Measurements from ENCODE around the gene CCDC122.
"Not testable (repeated sequence)": the region's sequence is repeated elsewhere in the genome, so short reads cannot be mapped to it uniquely, and the experiment has no call there.

The CCDC122 gene

DNA sequence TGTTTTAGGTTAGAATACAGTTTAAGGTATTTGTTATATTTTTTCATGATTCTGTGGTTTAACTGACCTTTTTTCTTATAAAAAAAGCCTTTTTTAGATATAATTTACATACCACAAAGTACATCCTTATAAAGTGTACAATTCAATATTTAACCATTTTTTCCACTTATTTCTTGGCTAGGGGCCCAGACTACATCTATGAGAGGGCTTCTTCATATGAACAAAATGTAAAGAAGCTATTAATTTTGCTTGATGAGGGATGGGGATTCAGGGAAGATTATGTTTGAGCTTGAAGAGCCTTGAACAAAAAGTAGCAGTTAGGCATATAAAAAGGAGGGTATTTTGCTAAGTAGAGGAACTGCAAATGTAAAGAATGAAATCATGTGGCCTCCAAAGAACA is 2.2 kb downstream of the CCDC122 start:
- no peak for DNase-seq (ENCODE audit: low read depth in 2 of 2, low spot score in 1 of 2)

DNA sequence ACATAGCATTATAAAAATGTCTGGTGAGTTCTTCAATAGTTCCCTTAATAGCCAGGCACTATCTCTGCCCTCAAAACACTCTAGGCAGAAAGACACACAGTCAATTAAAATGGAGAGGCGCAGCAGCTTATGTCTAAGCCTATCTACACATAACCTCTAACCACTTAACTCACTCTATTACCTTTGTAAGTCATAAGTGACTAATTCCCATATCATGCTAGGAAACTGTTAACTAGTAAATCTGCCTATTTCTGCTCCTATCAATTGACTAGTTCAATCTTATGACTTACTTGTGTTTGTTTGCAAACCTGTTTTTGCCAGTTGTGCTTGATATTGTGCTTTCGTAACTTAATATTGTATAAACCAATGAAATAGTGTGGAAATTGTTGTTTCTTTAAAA is 3.2 kb downstream of the CCDC122 start:
- DNase-seq (ENCODE audit: low read depth in 2 of 2, low spot score in 1 of 2): no peak

DNA sequence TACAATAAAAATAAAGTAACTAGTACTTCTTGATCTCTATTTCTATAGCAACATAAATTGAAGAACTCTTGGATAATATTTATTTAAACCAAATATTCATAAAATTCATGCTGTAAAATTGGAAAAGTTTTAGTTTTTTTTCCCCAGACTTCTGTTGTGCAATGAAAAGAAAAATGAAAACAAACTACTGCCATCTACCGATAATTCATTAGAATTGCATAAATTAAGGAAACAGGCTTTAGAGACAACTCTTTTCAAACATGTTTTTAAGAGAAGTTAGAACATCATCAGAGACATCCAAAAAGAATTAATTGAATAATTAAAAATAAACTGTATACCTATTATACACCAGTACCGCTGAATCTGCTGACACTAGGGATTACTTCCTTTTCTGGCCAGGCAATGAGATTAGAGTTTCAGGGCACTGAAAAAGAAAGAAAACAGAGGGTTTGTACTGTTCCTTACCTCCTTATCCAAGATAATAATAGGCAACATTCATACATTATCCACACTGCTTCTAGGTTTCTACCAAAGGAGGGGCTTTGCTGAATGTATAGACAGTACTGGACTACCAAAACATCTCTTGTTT is 4.9 kb downstream of the CCDC122 start:
- DNase-seq (ENCODE audit: low read depth in 2 of 2, low spot score in 1 of 2): no peak

DNA sequence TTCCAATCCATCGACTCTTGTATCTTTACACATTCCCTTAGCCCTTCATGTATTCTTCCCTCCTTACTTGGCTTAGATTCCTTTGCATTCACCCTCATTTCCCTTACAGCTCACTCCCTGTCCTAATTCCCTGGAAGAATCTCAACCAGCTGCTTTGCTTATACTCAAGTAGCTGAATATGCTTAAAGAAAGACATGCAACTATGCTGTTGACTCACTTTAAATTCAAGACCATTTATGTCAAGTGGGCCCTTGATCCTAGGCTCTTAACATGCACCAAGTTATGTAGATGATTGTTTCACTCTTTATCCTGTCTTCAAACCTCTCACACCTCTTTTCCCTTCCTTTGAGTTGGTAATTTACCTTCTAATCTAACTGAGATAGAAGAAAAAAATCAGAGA is 7.4 kb downstream of the CCDC122 start:
- DNase-seq (ENCODE audit: low read depth in 2 of 2, low spot score in 1 of 2): no peak

DNA sequence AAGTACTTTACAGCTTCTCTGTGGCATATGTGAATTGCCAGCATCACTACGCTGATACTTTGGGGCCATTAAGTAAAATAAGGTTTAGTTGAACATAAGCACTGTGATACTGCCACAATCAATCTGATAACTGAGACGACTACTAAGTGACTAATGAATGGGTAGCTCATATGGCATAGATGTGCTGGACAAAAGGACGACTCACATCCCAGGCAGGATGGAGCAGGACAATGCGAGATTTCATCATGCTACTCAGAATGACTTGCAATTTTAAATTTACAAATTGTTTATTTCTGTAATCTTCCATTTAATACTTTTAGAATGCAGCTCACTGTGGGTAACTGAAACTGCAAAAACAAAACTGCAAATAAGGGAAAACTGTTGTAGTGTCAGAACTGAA is 13.6 kb downstream of the CCDC122 start:
- no peak for DNase-seq (ENCODE audit: low read depth in 2 of 2, low spot score in 1 of 2)

DNA sequence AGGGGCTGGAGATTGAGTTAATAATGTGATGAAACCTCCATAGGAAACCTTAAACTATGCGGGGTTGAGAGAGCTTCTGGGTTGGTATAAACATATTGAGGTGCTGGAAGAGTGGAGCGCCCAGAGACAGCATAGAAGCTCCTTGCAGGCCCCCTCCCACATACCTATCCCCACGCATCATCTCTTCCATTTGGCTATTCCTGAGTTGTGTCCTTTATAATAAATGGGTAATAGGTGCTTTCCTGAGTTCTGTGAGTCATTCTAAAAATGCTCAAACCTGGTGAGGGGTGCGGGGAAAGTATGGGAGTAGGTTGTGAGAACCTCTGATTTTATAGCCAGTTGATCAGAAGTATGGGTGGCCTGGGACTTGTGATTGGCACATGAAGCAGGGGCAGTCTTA is 14.6 kb downstream of the CCDC122 start:
- DNase-seq (ENCODE audit: low read depth in 2 of 2, low spot score in 1 of 2): no peak

DNA sequence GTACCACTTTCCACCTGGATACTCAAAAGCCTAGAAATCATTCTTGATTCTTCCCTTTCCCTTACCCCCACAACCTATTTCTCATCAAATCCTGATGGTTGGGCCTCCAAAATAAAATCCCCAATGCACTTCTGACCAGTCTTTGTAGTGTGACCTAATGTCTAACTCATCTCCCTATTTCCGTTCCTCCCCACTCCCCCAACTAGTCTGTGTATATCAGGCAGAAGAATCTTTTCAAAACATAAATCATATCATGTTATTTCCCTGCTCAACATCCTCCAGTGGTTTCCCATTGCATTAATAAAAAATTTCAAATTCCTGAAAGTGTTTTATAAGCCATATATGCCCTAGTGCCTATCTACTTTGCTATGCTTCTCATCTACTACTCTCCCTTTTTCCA is 17.7 kb downstream of the CCDC122 start:
- DNase-seq (ENCODE audit: low read depth in 2 of 2, low spot score in 1 of 2): no peak

DNA sequence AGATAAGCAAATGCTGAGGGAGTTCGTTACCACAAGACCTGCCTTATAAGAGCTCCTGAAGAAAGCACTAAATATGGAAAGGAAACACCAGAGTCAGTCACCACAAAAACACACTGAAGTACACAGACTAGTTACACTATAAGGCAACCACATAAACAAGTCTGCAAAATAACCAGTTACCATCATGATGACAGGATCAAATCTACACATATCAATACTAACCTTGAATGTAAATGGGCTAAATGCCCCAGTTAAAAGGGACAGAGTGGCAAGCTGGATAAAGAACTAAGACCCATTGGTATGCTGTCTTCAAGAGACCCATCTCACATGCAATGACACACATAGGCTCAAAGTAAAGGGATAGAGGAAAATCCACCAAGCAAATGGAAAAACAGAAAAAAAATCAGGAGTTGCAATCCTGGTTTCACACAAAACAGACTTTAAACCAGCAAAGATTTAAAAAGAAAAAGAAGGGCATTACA is 26.6 kb downstream of the CCDC122 start:
- DNase-seq (ENCODE audit: low read depth in 2 of 2, low spot score in 1 of 2): no peak

DNA sequence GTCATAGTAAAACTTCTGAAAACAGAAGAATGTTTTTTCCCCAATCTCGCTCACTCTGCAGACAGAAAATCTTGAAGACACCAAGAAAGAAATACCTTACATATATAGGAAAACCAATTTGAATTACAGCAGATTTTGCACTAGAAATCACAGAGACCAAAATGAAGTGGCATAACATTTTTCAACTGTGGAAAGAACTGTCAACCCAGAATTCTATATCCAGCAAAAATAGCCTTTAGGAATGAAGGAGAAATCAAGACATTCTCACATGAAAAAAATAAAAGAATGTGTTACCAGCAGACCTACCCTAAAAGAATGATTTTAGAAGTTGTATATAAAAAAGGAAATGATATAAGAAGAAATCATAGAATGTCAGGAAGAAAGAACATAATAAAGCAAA is 28.7 kb downstream of the CCDC122 start:
- DNase-seq (ENCODE audit: low read depth in 2 of 2, low spot score in 1 of 2): no peak

DNA sequence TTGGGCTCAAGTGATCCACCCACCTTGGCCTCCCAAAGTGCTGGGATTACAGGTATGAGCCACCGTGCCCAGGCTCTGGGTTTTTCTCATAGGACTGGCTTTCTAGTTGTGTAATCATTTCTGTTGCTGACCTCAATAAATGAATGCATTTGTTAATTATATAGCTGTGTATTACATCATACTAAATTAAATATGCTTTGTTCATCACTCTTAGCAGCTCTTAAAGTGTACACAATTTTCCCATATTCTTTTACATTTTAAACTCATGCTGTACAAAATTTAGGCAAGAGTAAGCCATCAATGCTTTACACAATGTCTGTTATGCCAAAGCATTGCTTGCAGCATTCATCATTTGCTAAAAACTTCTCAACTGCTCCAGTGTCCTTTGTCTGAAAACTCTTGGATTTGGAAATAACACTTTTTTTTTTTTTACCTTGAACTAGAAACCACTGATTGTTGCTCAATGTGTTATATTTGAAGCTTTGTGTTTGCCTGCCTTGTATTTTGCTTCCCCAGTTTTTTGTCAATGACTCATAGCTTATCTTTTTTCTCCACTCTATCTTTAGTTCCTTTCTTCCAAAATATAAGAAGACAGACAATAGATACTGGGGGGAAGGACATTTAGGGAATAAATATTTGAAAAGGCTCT is 31.4 kb downstream of the CCDC122 start:
- DNase-seq (ENCODE audit: low read depth in 2 of 2, low spot score in 1 of 2): no peak

DNA sequence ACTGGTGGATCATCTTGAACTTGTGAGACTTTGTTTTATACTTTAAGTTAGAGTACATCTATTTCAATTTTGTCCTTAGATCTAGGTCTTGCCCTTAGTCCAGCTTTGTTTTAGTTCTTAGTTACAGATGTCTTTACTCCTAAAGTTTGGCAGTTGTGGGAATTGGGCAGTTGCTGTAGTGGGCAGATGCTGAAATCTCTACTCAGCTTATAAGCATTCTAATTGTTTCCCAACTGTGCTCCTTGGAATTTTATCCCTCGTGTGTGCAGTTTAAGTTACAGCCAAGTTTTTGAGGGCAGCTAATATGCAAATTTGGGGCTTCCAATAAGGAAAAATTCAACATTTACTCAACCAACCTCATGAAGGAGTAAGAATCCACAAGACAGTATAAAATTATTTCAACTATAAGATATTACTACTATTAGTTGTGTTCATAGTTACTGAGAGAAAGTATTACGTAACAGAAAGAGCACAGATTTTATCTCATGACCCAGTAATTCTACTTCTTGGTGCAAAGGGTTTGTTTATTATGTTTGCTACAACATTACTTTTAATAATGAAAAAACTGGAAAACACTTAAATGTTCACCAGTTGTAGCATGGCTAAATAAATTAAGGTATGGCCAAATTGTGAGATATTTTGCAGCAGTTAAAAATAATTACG is 32.9 kb downstream of the CCDC122 start:
- no peak for DNase-seq (ENCODE audit: low read depth in 2 of 2, low spot score in 1 of 2)

DNA sequence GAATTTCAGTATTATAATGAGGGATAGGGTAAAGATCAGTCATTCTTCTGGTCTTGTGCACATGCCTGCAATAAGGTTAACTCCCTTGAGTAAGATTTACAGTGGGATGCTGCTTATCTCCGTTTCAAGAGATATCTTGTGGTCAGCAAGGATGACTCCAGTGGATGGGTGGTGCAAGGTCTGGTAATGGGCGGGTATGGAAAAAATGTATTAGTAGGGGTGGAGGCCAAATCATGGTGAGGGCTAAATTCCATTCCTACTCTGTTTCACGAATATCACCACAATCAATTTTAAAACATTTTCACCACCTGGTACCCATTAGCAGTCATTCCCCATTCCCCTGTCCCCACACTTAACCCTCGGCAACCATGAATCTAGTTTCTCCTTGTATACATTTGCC is 40.6 kb downstream of the CCDC122 start:
- DNase-seq (ENCODE audit: low read depth in 2 of 2, low spot score in 1 of 2): no peak

DNA sequence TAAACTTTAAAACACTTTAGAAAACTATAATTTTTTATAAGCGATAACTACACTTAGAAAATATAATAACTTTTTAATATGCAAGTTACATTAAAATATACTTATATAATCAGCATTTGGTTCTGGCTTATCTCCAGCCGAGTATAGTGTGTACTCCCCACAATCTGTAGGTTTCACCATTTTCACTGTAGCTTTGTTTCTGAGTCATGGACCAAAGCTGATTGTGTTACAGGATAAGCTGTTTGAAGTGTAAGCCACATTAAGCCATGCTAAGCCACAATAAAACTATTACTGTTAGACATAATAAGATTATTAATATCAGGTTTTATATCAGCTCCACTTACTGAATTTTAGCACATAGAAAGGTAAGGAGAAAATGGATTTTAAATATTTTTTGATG is 43.8 kb downstream of the CCDC122 start:
- DNase-seq (ENCODE audit: low read depth in 2 of 2, low spot score in 1 of 2): no peak

DNA sequence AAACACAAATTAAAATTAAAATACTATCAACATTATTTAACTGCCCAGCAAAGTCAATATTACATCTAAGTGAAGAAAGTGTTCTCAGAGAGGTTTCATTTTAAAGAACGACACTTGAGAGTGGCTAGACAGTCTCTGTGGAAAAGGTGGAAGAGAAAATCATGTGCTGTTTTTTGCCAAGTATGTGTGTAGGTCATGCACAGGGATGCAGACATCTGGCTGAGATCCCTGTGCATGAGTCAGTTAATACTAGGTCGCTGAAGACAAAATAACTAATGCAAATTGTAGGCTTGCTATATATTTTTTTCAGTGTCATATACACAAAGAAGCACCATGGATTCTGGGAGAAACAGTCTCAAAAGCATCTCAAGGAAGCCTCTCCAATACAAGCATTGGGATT is 48.5 kb downstream of the CCDC122 start:
- DNase-seq (ENCODE audit: low read depth in 2 of 2, low spot score in 1 of 2): no peak

DNA sequence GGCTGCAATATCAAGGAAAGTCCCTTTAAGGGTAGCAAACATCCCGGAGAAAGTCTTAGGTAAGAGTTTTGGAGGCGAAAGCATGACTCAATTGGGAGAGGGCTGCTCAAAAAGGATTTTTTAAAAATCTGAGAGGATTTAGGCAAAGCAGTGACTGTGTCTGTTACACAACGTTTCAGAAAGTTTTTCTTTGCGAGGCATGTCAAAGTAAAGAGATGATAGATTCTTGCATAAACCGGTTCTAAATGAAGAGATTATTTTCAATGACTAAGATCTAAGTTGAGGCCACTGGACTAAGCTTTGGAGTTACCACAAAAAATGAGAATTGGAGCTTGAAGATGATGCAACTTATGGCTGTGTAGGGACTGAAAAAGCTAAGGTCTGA is 49.1 kb downstream of the CCDC122 start:
- no peak for DNase-seq (ENCODE audit: low read depth in 2 of 2, low spot score in 1 of 2)

DNA sequence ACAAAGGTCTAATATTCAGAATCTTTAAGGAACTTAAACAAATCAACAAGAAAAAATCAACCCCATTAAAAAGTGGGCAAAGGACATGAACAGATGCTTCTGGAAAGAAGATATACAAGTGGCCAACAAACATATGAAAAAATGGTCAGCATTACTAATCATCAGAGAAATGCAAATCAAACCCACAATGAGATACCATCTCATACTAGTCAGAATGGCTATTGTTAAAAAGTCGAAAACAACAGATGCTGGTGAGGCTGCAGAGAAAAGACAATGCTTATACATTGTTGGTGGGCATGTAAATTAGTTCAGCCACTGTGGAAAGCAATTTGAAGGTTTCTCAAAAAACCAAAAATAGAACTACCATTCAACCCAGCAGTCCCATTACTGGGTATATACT is 54.9 kb downstream of the CCDC122 start:
- not testable (repeated sequence) for DNase-seq (ENCODE audit: low read depth in 2 of 2, low spot score in 1 of 2)

DNA sequence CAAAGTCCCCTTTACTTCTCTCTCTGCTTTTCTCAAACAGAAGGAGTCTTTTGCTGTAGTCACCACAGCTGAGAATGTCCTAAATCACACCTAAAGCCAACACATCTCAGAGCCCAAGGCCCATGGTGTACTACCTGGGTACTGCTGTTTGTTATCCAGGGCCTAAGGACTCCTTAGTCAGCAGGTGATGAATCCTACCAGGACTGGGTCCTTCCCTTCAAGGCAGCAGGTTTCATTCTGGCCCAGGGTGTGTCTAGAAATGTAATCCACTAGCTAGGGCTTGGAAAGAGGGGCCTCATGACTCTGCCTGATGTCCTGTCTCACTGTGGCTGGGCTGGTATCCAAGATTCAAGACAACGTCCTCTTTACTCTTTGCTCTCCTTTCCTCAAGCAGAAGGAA is 56.6 kb downstream of the CCDC122 start:
- no peak for DNase-seq (ENCODE audit: low read depth in 2 of 2, low spot score in 1 of 2)

DNA sequence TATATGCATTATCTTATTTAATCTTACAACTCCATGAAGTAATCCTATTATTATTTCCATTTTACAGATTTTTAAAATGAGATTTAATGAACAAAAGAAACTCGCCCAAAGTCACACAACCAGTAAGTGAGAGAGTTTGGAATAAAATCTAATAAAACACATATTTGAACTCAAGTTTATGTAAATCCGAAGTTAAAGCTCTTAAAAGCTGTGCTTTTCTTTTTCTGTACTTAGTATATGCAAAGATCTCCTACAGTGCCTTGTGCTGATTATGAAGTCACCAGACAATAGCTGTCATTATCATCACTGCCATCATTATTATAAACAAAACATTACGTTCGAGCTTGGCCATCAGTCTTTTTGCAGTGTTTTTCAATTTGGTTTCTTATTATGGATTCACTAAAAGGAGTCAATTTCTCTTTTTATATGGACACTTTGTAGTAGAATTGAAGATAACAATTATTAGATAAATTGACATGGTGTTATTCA is 63.1 kb downstream of the CCDC122 start:
- DNase-seq (ENCODE audit: low read depth in 2 of 2, low spot score in 1 of 2): no peak

DNA sequence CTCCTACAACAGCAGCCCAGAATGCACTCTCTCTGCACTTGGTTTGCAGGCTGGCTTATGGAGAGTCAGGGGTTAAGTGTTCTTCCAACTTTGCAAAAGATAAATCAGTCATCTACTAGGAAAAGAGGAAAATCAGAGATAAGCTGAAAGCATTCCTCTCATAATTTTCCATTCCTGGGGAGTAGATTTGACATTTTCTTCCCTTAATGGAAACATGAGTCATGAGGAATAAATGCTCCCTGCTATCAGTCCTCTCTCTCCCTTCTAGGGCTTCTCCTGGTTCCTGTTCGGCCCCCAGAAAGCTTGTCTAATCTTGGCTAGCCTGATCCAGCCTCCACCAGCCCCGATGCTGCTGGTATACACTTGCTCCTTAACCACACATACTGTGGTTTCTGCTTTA is 64.3 kb downstream of the CCDC122 start:
- no peak for DNase-seq (ENCODE audit: low read depth in 2 of 2, low spot score in 1 of 2)

DNA sequence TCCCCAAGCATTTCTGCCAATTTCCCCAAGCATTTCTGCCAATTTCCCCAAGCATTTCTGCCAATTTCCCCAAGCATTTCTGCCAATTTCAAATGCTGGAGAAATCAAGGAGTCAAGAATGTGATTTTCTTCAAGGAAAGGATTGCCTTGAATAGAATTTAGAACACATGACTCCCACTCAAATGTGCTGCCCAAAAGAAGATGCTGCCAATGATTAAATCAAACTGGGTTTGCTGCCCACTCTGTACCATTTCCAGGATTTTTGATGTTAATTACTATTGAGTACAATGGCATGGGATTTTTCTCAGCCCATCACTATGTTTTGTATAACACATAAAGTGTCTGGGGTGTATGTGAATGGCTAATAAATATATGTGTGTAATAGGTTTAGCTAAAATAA is 70.9 kb downstream of the CCDC122 start:
- DNase-seq (ENCODE audit: low read depth in 2 of 2, low spot score in 1 of 2): no peak

DNA sequence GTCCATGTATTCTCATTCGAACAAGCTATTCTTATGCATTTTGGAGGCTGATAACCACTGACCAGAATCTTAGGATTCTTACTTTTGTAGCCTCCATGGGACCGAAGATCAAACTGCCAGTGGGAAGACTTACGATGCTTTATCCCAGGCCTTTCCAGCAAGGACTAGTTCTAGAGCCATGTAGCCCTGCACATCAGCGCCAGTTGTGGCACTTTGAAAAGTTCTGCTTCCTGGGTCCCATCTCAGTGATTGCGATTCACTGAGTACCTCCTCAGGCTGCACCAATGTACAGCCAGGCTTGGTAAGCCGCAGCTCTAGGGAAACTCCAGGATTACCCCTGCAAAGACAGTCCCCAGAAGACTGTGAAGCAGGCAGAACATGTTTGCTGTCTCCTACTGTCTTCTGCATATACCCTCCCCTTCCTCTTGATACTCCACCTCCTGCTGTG is 73.8 kb downstream of the CCDC122 start:
- no peak for DNase-seq (ENCODE audit: low read depth in 2 of 2, low spot score in 1 of 2)

DNA sequence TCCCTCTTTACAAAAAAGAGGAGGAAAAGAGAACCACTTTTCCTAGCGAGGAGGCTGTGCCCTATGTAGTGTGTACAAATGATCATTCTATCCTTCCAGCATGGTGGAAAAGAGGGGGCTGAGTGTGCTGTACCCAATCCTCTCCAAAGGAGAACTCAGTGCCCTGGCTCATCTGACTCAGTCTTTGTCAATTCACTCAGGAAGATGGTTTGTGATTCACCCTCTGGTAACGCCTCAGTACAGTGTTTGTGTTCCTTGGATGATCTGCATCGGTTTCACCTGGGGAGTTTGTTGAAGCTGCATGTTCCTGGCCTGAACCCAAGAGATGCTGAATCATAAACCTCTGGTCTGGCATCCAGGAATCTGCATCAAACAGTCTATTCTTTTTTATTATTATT is 74.5 kb downstream of the CCDC122 start:
- no peak for DNase-seq (ENCODE audit: low read depth in 2 of 2, low spot score in 1 of 2)

Data from stimulated activated CD8-positive, alpha-beta memory T cell treated with anti-CD3 and anti-CD28 coated beads, Interleukin-4, amount 100 ng/mL, for 4 hours (primary cell).